IMR-90 (cell line): Measurements from ENCODE around the gene DSCAML1.

ENCODE experiments used
- CTCF ChIP-seq: conservative IDR thresholded peaks from 2 replicates; pipeline ENCODE4 v1.5.1; 2012; ENCODE audit warnings: mild to moderate bottlenecking, low read depth, low read length, improper control_type of control experiment
- MXI1 ChIP-seq: IDR thresholded peaks from 2 replicates; pipeline ENCODE4 v1.6.1; 2012; ENCODE audit warnings: low read depth, mild to moderate bottlenecking, low read length, moderate library complexity, borderline replicate concordance
- POLR2A ChIP-seq: IDR thresholded peaks from 2 replicates; pipeline ENCODE4 v1.6.1; 2012; ENCODE audit warnings: mild to moderate bottlenecking, low read depth, low read length

GRCh38 chr11:117517097-117517496, 279.9 kb downstream of the DSCAML1 start:
- TF ChIP-seq CTCF, result no peak
- no peak for TF ChIP-seq MXI1
- no peak for TF ChIP-seq POLR2A
